Psoas muscle (tissue), 8 donors: ENCODE results near the gene SLC6A7. TPM values are rescaled to one million over a fixed set of nuclear protein-coding genes. Genes with fewer than 3 reads are reported as not detected.
"Not testable (repeated sequence)": the region's sequence is repeated elsewhere in the genome, so short reads cannot be mapped to it uniquely, and the experiment has no call there.

Experiments used
- ATAC-seq, 4 donors: fragments of 200-7000 bp; cut with Tn5 transposase; one replicate each; pipeline ENCODE4 v1.9.1; 2020; ENCODE audit warnings: moderate library complexity in 3 of 4, mild to moderate bottlenecking in 2 of 4
- DNase-seq, 2 donors: peaks; one replicate each; pipeline ENCODE4 v3.0.0-alpha.2; 2020
- H3K27ac ChIP-seq: fragments of 200-600 bp; one replicate; pipeline ENCODE4 v1.8.0; 2022
- H3K27me3 ChIP-seq, 3 donors: fragments of 200-600 bp in 1 of 3; one replicate each; pipeline versions ENCODE4 v1.6.1 to v1.8.0; 2013 to 2022; ENCODE audit warnings: low read length in 2 of 3, mild to moderate bottlenecking in 2 of 3, moderate library complexity in 1 of 3; ENCODE audit not compliant: insufficient read depth in 3 of 3
- H3K36me3 ChIP-seq, 2 donors: fragments of 200-600 bp in 1 of 2; one replicate each; pipeline versions ENCODE4 v1.6.1 to v1.8.0; 2013 to 2022; ENCODE audit warnings: low read depth in 1 of 2, mild to moderate bottlenecking in 1 of 2, moderate library complexity in 1 of 2; ENCODE audit not compliant: insufficient read depth in 1 of 2
- H3K4me1 ChIP-seq: fragments of 200-600 bp; one replicate; pipeline ENCODE4 v1.8.0; 2022
- H3K4me3 ChIP-seq: fragments of 200-600 bp; one replicate; pipeline ENCODE4 v1.8.0; 2022; ENCODE audit warnings: mild to moderate bottlenecking
- H3K9me3 ChIP-seq: fragments of 200-600 bp; one replicate; pipeline ENCODE4 v1.8.0; 2022
- CTCF ChIP-seq: fragments of 200-600 bp; IDR thresholded peaks from one replicate; pipeline ENCODE4 v1.8.0; 2022; ENCODE audit warnings: antibody characterized with exemption
- WGBS, 3 donors: extraction: QIAGEN DNeasy Blood & Tissue Kit; methylation state at CpG; one replicate each; pipeline versions ENCODE4 v1.1.6 to v1.1.7; 2013; 5-methylcytosine and 5-hydroxymethylcytosine counted together
- intact Hi-C, 2 donors: fragments of 100-400 bp; cut with DNase I; formaldehyde crosslinking; loops; one replicate each; pipeline versions ENCODE4 v1.11.0 to v1.14.2; 2022
- polyA plus RNA-seq, 3 donors: library from polyadenylated mRNA; stranded (reverse); fragments of 200-250 nt; gene quantifications; one replicate each; pipeline ENCODE4 v1.2.3, GENCODE V29; 2013
- total RNA-seq, 4 donors: library from RNA; stranded (reverse); fragmentation: NEBNext Ultra II Directional in 2 of 4; extraction: Animal tissue kit (Norgen Biotek cat#: 25700) in 2 of 4; gene quantifications; one replicate each; pipeline versions ENCODE4 v1.2.1 to v1.2.4, GENCODE V29; 2021 to 2023
- donor health status: healthy with polysubstance abuse.
- donor health status: DM: no; HTN: no; CAD: no; lungs with moderate emphysema.
- donor health status: Bipolar disorder and iron deficiency.
- donor health status: healthy.
- donor health status: DM: yes; HTN: yes; CAD: no.
- donor health status: DM: no; HTN: no; CAD: no.
- donor health status: DM: no; HTN: no; CAD: no.
- donor health status: DM: yes; HTN: yes; CAD: no.

SLC6A7 gene
- total and polyA plus RNA-seq, 7 donors, result not detected

- H3K4me1 ChIP-seq, result peaks cover 44% of the 10 kb centered on the region
- H3K27me3 ChIP-seq, result no peaks in the 10 kb centered on the region
- intact Hi-C loops, result loop anchor here (2.0 to 5.0 kb wide), 2 partner anchors 106 to 110 kb away; partner anchors contain the start of gene TCOF1 (in 1 of the 2)
- peak overlapping the region; percentile 43 for H3K4me3 ChIP-seq
- 42 to 65% (median 48%) methylated on average over 5 of the region's 5 CpGs for WGBS, 3 donors
- no peaks in the 10 kb centered on the region for H3K9me3 ChIP-seq
- no peak for TF ChIP-seq CTCF
- ATAC-seq (peak; percentile 67 to 81 (median 70)), DNase-seq (no peak)
- no peaks in the 10 kb centered on the region for H3K36me3 ChIP-seq
- H3K27ac ChIP-seq, result peak overlapping the region; percentile 100
Measured at GRCh38 chr5:150246429-150246828, 56.6 kb downstream of the SLC6A7 start.

- Histone ChIP-seq H3K36me3 (no peaks in the 10 kb centered on the region), H3K27ac (peak overlapping the region; percentile 100), H3K27me3 (no peaks in the 10 kb centered on the region), H3K9me3 (no peaks in the 10 kb centered on the region), H3K4me3 (peak overlapping the region; percentile 43), H3K4me1 (peaks cover 42% of the 10 kb centered on the region)
- no peak for TF ChIP-seq CTCF
- DNase-seq (peak; percentile 73 to 92), ATAC-seq (peak; percentile 77 to 78 (median 78))
- WGBS, 3 donors, result 24 to 52% (median 35%) methylated on average over 5 of the region's 5 CpGs
- intact Hi-C loops, result loop anchor here (2.0 to 5.0 kb wide), 2 partner anchors 105 to 110 kb away; partner anchors contain the start of gene TCOF1 (in 1 of the 2)
Measured at GRCh38 chr5:150246835-150247234, 57.0 kb downstream of the SLC6A7 start.

GRCh38 chr5:150247726-150248125 lies 57.9 kb downstream of the SLC6A7 start:
- intact Hi-C loops, result loop anchor here (2.0 to 5.0 kb wide), 2 partner anchors 105 to 109 kb away; partner anchors contain the start of gene TCOF1 (in 1 of the 2)
- ATAC-seq (no peak), DNase-seq (no peak)

GRCh38 chr5:150248493-150248892 lies 58.6 kb downstream of the SLC6A7 start:
- peaks cover 29% of the 10 kb centered on the region for H3K4me1 ChIP-seq
- H3K4me3 ChIP-seq, H3K27ac ChIP-seq, H3K27me3 ChIP-seq, H3K36me3 ChIP-seq, DNase-seq, H3K9me3 ChIP-seq, ATAC-seq: not testable (repeated sequence)
- WGBS, 3 donors, result 88 to 92% (median 90%) methylated on average over 6 of the region's 6 CpGs
- intact Hi-C loops, result loop anchor here in 1 of 2 donors (5.0 kb wide), 1 partner anchor 104 kb away; no protein-coding TSS in a partner anchor

More at GRCh38 chr5:150247726-150248125, 57.9 kb downstream of the SLC6A7 start:
- Histone ChIP-seq H3K27me3 (no peaks in the 10 kb centered on the region), H3K4me3 (no peak overlapping the region), H3K27ac (peak overlapping the region; percentile 100), H3K36me3 (no peaks in the 10 kb centered on the region), H3K9me3 (no peaks in the 10 kb centered on the region), H3K4me1 (peaks cover 33% of the 10 kb centered on the region)
- whole genome bisulfite sequencing, 3 donors, result 92 to 93% (median 93%) methylated on average over 9 of the region's 9 CpGs
- TF ChIP-seq CTCF, result no peak

- H3K9me3 ChIP-seq, result no peaks in the 10 kb centered on the region
- no peak for DNase-seq
- no peak for ATAC-seq
- no peak overlapping the region for H3K4me3 ChIP-seq
- peaks cover 25% of the 10 kb centered on the region for H3K4me1 ChIP-seq
- H3K27ac ChIP-seq, result no peak overlapping the region
- no peaks in the 10 kb centered on the region for H3K36me3 ChIP-seq
- intact Hi-C loops, result loop anchor here in 1 of 2 donors (5.0 kb wide), 1 partner anchor 103 kb away; no protein-coding TSS in a partner anchor
- no peak for TF ChIP-seq CTCF
- no peaks in the 10 kb centered on the region for H3K27me3 ChIP-seq
- 94 to 98% (median 97%) methylated on average over 3 of the region's 3 CpGs for WGBS, 3 donors
Measured at GRCh38 chr5:150248946-150249345, 59.1 kb downstream of the SLC6A7 start.
